HepG2 (cell line): ENCODE measurements around the gene FKBP1B. TPM values are rescaled to one million over a fixed set of nuclear protein-coding genes. Genes with fewer than 3 reads are reported as not detected.

Experiments
- ARID2 ChIP-seq: sonication (generic); formaldehyde crosslinking; IDR thresholded peaks from 2 replicates; pipeline ENCODE4 v1.8.1; 2022; ENCODE audit warnings: mild to moderate bottlenecking, missing genetic modification reagents, borderline replicate concordance
- ATF5 ChIP-seq: sonication (generic); formaldehyde crosslinking; IDR thresholded peaks from 2 replicates; pipeline ENCODE4 v1.4.0; 2020; ENCODE audit warnings: mild to moderate bottlenecking, low read depth, missing genetic modification reagents
- BCL3 ChIP-seq: sonication (generic); formaldehyde crosslinking; IDR thresholded peaks from 2 replicates; pipeline ENCODE4 v1.5.1; 2020; ENCODE audit warnings: mild to moderate bottlenecking, missing genetic modification reagents, moderate library complexity
- CHCHD3 ChIP-seq: sonication (generic); formaldehyde crosslinking; IDR thresholded peaks from 2 replicates; pipeline ENCODE4 v1.8.0; 2022; ENCODE audit warnings: mild to moderate bottlenecking, missing genetic modification reagents, moderate library complexity
- ELF4 ChIP-seq: sonication (generic); formaldehyde crosslinking; IDR thresholded peaks from 2 replicates; pipeline ENCODE4 v1.5.0; 2020; ENCODE audit warnings: missing genetic modification reagents, mild to moderate bottlenecking, moderate library complexity, borderline replicate concordance
- FLYWCH1 ChIP-seq: sonication (generic); formaldehyde crosslinking; IDR thresholded peaks from 2 replicates; pipeline ENCODE4 v1.8.1; 2023; ENCODE audit warnings: mild to moderate bottlenecking, missing genetic modification reagents
- FOSL1 ChIP-seq: sonication (generic); formaldehyde crosslinking; IDR thresholded peaks from 2 replicates; pipeline ENCODE4 v1.9.0; 2021; ENCODE audit warnings: missing genetic modification reagents, borderline replicate concordance
- GTF3A ChIP-seq: sonication (generic); formaldehyde crosslinking; conservative IDR thresholded peaks from 2 replicates; pipeline ENCODE4 v1.4.0; 2020; ENCODE audit warnings: mild to moderate bottlenecking, missing genetic modification reagents
- HNF4A ChIP-seq: sonication (generic); formaldehyde crosslinking; IDR thresholded peaks from 2 replicates; pipeline ENCODE4 v1.4.0; 2020; ENCODE audit warnings: missing genetic modification reagents
- HOXD1 ChIP-seq: sonication (generic); formaldehyde crosslinking; IDR thresholded peaks from 2 replicates; pipeline ENCODE4 v1.5.0; 2020; ENCODE audit warnings: missing genetic modification reagents
- MIXL1 ChIP-seq: IDR thresholded peaks from 2 replicates; pipeline ENCODE4 v1.6.1; 2016
- NFKBIZ ChIP-seq: IDR thresholded peaks from 2 replicates; pipeline ENCODE4 v1.6.1; 2018; ENCODE audit warnings: missing genetic modification reagents, missing compliant biosample characterization
- POLR2A ChIP-seq, 2 experiments: IDR thresholded peaks; 2 replicates each; pipeline ENCODE4 v1.6.1; 2011; ENCODE audit warnings: low read depth in 2 of 2, low read length in 2 of 2, mild to moderate bottlenecking in 1 of 2, moderate library complexity in 1 of 2; ENCODE audit not compliant: insufficient read depth in 1 of 2
- RBM22 ChIP-seq: fragments of 200-400 bp; formaldehyde crosslinking; optimal IDR thresholded peaks from 2 replicates; pipeline ENCODE3; 2017; ENCODE audit warnings: mild to moderate bottlenecking, low read length, moderate library complexity
- SMC3 ChIP-seq: IDR thresholded peaks from 2 replicates; pipeline ENCODE4 v1.6.1; 2011; ENCODE audit warnings: low read length, improper control_type of control experiment
- TBX2 ChIP-seq: sonication (generic); formaldehyde crosslinking; IDR thresholded peaks from 2 replicates; pipeline ENCODE4 v1.5.0; 2020; ENCODE audit warnings: missing genetic modification reagents, mild to moderate bottlenecking, borderline replicate concordance
- TGIF2 ChIP-seq: IDR thresholded peaks from 2 replicates; pipeline ENCODE4 v1.6.1; 2016; ENCODE audit warnings: control low read depth, missing compliant biosample characterization
- ZBTB42 ChIP-seq: sonication (generic); formaldehyde crosslinking; IDR thresholded peaks from 2 replicates; pipeline ENCODE4 v1.5.0; 2020; ENCODE audit warnings: mild to moderate bottlenecking, missing genetic modification reagents
- ZBTB44 ChIP-seq: sonication (generic); formaldehyde crosslinking; IDR thresholded peaks from 2 replicates; pipeline ENCODE4 v1.4.0; 2020; ENCODE audit warnings: missing genetic modification reagents
- ZFP41 ChIP-seq: sonication (generic); formaldehyde crosslinking; IDR thresholded peaks from 2 replicates; pipeline ENCODE4 v1.4.0; 2020; ENCODE audit warnings: mild to moderate bottlenecking, missing genetic modification reagents, borderline replicate concordance
- ZFP62 ChIP-seq: sonication (generic); formaldehyde crosslinking; IDR thresholded peaks from 2 replicates; pipeline ENCODE4 v1.4.0; 2020; ENCODE audit warnings: missing genetic modification reagents
- ZFP90 ChIP-seq: sonication (generic); formaldehyde crosslinking; IDR thresholded peaks from 2 replicates; pipeline ENCODE4 v1.8.0; 2022; ENCODE audit warnings: missing genetic modification reagents, mild to moderate bottlenecking, inconsistent platforms, borderline replicate concordance
- ZNF30 ChIP-seq: sonication (generic); formaldehyde crosslinking; IDR thresholded peaks from 2 replicates; pipeline ENCODE4 v1.5.0; 2020; ENCODE audit warnings: mild to moderate bottlenecking, missing genetic modification reagents
- ZNF460 ChIP-seq: sonication (generic); formaldehyde crosslinking; IDR thresholded peaks from 2 replicates; pipeline ENCODE4 v1.5.1; 2020; ENCODE audit warnings: missing genetic modification reagents, mild to moderate bottlenecking, borderline replicate concordance
- ZNF75D ChIP-seq: sonication (generic); formaldehyde crosslinking; IDR thresholded peaks from 2 replicates; pipeline ENCODE4 v1.8.1; 2023; ENCODE audit warnings: missing genetic modification reagents, mild to moderate bottlenecking, borderline replicate concordance
- ZNF777 ChIP-seq: sonication (generic); formaldehyde crosslinking; IDR thresholded peaks from 2 replicates; pipeline ENCODE4 v1.4.0; 2020; ENCODE audit warnings: missing genetic modification reagents
- ZNF782 ChIP-seq: sonication (generic); formaldehyde crosslinking; IDR thresholded peaks from 2 replicates; pipeline ENCODE4 v1.4.0; 2020; ENCODE audit warnings: missing genetic modification reagents, mild to moderate bottlenecking, borderline replicate concordance
- ZSCAN9 ChIP-seq: IDR thresholded peaks from 2 replicates; pipeline ENCODE4 v1.6.1; 2016; ENCODE audit warnings: borderline replicate concordance
- polyA plus RNA-seq, 8 experiments: library from polyadenylated mRNA; depleted of rRNA in 3 of 8; stranded (reverse) in 7 of 8; unstranded in 1 of 8; fragments of >200 nt; fragmentation: Illumina TruSeq in 4 of 8; extraction: Trizol in 4 of 8; gene quantifications; 2 replicates each; pipeline versions ENCODE4 v1.2.1 to v1.2.3, GENCODE V29; 2011 to 2016; ENCODE audit warnings: low read depth in 4 of 8, missing spikeins in 1 of 8, mixed read lengths in 1 of 8; ENCODE audit not compliant: insufficient read depth in 1 of 8
- total RNA-seq, 5 experiments: library from RNA; depleted of rRNA; stranded (reverse); fragments of >200 nt; fragmentation: Illumina TruSeq; extraction: Trizol; gene quantifications; 2 replicates each; pipeline ENCODE4 v1.2.3, GENCODE V29; 2016; ENCODE audit warnings: low read depth in 1 of 5

Gene FKBP1B
- total and polyA plus RNA-seq, 2 of the 13 experiments (the other 11 are each of a cell fraction or from before 2014, with no cell fraction given), result 35.2 to 96.3 TPM

GRCh38 chr2:24084386-24085199 lies 35.1 kb downstream of the FKBP1B start, which contains the start of gene TP53I3 (continued):
- TF ChIP-seq ZFP62 (CRISPR knock-in tag), result no peak
- peak; percentile 26; the same call in 1 of the 2 replicates for TF ChIP-seq BCL3 (CRISPR knock-in tag)
- no peak; the same call in 1 of the 2 replicates for TF ChIP-seq ZNF460 (CRISPR knock-in tag)
- TF ChIP-seq RBM22, result no peak
- TF ChIP-seq ELF4 (CRISPR knock-in tag), result peak; percentile 90; the same call in 1 of the 2 replicates
- peak; percentile 91 for TF ChIP-seq ARID2 (CRISPR knock-in tag)
- TF ChIP-seq FOSL1 (CRISPR knock-in tag), result no peak
- TF ChIP-seq HOXD1, result peak; percentile 60
- peak; percentile 76; the same call in 1 of the 2 replicates for TF ChIP-seq ZBTB42 (CRISPR knock-in tag)
- no peak; the same call in 1 of the 2 replicates for TF ChIP-seq GTF3A (CRISPR knock-in tag)
- peak; percentile 79 for TF ChIP-seq ZNF777 (CRISPR knock-in tag)
- TF ChIP-seq MIXL1, result no peak
- TF ChIP-seq ZNF75D, result no peak
- peak; percentile 6; the same call in 1 of the 2 replicates for TF ChIP-seq SMC3
- TF ChIP-seq ATF5, result no peak
- no peak; the same call in 1 of the 2 replicates for TF ChIP-seq NFKBIZ (CRISPR knock-in tag)
- peak; percentile 73 to 75 for TF ChIP-seq POLR2A (IDR thresholded peaks at IDR 0.05; ENCODE audit: insufficient read depth in 1 of 2, low read depth in 2 of 2, low read length in 2 of 2)
- no peak; the same call in none of the 2 replicates for TF ChIP-seq ZFP90 (CRISPR knock-in tag)
- no peak for TF ChIP-seq ZBTB44
- TF ChIP-seq ZFP41, result no peak
- no peak for TF ChIP-seq ZNF30 (CRISPR knock-in tag)
- no peak for TF ChIP-seq CHCHD3 (CRISPR knock-in tag)
- TF ChIP-seq TGIF2 (CRISPR knock-in tag), result no peak
- no peak for TF ChIP-seq FLYWCH1 (CRISPR knock-in tag)
- peak; percentile 52; the same call in 1 of the 2 replicates for TF ChIP-seq ZNF782 (CRISPR knock-in tag)
- TF ChIP-seq ZSCAN9 (CRISPR knock-in tag), result no peak
- TF ChIP-seq HNF4A (CRISPR knock-in tag), result no peak
- peak; percentile 77; the same call in 1 of the 2 replicates for TF ChIP-seq TBX2 (CRISPR knock-in tag)
